VCaP (cell line): ENCODE results near the gene TSSC4.

Source experiments
- H3K27ac ChIP-seq: fragments of 450-650 bp; 2 replicates; pipeline ENCODE4 v1.5.1; 2017
- CTCF ChIP-seq: fragments of 450-650 bp; conservative IDR thresholded peaks from 2 replicates; pipeline ENCODE4 v1.5.1; 2017; ENCODE audit warnings: mild to moderate bottlenecking, moderate library complexity

The TSSC4 gene

GRCh38 chr11:2385156-2386151, 15.1 kb upstream of the TSSC4 start:
- H3K27ac ChIP-seq, result no peak overlapping the region
- TF ChIP-seq CTCF, result no peak

DNA sequence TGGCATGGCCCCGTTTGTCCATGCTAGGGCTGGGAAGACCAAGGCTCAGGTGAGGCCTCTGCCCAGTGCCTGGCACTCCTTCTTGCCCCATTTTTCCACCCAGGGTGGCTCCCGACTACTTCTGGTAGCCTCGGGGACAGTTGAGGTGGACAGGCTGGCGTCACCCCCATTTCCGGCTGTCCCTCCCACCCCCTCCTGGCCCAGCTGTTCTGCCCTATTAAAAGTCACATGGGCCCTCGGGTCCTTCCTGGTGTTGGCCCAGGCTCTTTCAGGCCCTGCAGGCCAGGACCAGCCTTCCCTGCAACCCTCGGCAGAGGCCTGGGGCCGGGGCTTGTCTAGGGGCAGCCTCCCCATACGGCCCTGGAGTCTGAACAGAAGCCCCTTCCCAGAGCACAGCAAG, 14.0 kb upstream of the TSSC4 start:
- TF ChIP-seq CTCF, result no peak
- no peak overlapping the region for H3K27ac ChIP-seq

DNA sequence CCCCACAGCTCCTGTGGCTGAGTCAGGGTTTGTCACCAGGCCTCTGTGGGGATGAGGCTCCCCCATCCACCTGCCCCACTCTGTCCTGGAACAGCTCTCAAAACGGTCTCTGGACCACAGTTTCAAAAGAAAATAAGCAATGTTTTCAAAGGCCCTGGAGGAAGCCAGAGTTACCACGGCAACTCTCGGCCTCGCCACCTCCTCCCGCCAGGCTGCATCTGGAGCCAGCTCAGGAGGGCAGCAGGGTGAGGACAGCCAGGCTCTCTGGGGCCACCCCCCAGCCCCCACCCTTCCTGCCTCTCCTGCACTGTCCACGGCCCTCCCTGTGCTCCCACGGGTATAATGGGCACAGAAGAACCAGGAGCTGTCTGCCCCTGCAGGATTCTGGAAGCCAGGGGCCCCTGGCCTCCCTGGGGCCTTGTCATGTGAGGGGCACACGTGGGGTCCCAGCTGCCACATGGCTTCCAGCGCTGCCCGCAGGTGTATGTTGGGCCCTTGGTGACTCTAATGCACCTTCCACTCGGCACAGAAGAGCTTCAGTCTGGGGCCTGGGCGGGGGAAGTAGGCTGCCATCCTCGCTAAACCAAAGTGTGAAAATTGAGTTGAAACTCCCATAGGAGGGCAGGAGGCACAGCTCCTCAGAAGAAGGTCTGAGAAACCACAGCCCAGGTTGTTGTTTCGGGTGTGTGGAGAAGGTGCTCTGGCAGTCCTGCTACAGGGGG, 13.1 kb upstream of the TSSC4 start:
- H3K27ac ChIP-seq, result no peak overlapping the region
- no peak for TF ChIP-seq CTCF

DNA sequence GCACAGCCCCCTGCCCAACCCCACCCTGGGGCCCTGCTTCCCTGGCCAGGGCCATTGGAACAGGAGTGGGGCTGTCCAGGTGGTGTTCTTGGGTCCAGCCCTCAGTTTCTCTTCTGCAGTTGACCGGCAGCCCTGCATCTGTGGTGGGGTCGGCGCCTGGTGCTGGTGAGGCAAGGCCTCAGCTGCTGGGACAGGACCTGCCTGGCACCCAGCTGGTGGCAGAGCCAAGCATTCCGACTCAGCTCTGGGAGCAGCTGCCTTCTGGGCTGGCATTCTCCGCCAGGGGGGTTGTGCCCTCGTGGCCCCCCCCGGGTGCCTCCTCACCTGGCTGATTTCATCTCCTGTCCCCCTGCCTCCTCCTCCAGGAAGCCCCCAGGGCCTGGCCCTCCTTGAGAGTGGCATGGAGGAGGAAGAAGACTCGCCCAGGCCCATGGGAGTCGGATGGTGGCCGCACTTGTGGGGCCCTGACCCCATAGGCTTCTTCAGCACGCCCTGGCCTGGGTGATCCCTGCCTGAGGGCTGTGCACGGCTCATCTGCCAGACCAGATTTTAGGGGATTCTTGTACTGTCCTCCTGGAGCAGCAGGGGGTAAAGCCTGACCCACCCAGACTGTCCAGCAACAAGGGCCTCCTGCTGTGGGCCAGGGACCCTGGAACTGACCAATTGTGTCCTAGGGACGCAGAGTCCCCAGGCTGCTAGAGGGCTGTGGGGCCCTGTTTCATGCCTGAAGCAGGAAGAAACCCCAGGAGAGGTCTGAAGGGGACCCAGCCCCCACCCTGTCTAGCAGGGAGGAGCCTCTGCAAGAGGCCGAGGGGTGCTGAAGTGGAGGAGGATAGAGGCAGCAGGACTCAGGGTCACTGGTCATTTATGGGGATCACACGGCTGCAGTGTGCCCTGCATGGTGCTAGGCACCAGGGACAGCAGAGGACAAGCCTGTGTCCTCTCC, 11.8 kb upstream of the TSSC4 start:
- H3K27ac ChIP-seq, result no peak overlapping the region
- TF ChIP-seq CTCF, result no peak

DNA sequence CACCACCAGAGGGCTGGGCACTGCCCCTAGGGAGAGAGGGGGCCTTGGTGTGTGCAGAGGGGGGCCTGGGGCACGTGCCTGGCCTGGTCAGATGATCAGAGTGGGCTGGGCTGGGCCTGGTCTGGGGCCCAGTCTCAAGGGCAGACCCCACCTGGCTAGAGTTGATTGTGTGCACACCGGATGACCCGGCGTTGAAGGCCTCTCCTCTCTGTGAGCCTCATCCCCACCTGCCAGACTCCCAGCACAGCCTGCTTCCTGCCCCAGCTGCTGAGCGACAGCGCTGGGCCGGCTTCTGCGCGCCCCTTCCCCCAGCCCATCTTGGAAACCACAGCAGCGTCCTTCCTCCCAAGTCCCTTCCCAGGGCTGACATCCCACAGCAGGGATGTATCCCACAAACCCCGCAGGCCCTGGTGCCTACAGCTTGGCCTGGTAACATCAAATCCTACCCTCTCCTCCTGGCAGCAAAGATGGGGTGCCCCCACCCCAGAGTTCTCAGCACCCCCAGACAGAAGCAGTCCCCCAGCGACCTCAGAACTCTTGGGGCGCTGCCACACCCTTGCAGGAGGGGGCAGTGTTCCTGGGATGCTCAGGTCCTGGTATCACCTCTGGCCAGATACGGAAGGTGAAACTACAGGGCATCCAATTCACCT, 11.0 kb upstream of the TSSC4 start:
- no peak overlapping the region for H3K27ac ChIP-seq
- TF ChIP-seq CTCF, result no peak

- H3K27ac ChIP-seq, result no peak overlapping the region
- no peak for TF ChIP-seq CTCF
Observed at GRCh38 chr11:2390091-2390724, 10.3 kb upstream of the TSSC4 start.
